Measurements from ENCODE around the gene AIFM3. TPM values are rescaled to one million over a fixed set of nuclear protein-coding genes. Genes with fewer than 3 reads are reported as not detected.
"Not testable (repeated sequence)": the region's sequence is repeated elsewhere in the genome, so short reads cannot be mapped to it uniquely, and the experiment has no call there.

AIFM3 gene
- total RNA-seq, 3 donors from 2014 or later: 1.6 to 3.3 (median 2.2) TPM

DNA sequence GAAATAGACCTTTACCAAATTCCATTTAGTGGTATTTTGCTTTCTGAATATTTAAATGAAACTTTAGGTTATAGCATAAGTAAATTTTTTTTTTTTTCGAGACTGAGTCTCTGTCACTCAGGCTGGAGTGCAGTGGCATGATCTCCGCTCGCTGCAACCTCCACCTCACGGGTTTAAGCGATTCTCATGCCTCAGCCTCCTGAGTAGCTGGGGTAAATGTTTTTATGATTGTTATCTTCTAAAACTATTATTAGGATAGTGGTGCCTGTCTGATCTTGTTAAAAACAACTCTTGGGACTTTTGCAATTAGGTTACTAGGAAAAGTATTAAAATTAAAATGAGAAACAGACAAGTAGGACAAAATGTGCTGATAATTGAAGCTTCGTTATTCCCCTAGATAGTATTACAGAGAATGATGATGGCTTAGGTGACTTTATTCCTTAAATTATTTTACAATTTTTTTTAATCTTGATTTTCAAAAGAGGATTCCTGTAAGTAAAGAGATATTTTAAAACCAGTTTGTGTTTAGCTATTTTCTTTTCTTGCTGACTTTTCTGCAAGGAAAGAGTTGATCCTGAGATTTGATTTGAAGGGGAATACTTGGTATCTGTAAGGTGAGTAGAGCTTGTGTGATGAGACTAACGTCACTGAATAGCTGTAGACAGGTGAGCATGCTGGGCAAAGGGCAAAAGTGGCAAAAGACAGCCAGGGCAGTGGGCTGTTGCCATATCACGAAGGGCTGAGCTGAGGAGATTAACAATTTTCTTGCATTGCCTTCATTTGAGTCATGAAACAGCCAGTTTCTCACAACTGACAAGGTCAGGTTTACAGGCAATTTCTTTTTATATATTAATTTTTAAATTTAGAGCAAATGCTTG, 29.0 kb upstream of the AIFM3 start:
- no peak for DNase-seq (ENCODE audit: low spot score in 2 of 2)
- no peaks in the 10 kb centered on the region for H3K36me3 ChIP-seq
- H3K4me1 ChIP-seq: peaks cover 0 to 3% of the 10 kb centered on the region in 2 donors
- intact Hi-C loops (cut with DNase I; ENCODE audit: low total_unique reads): no loop called here
- TF ChIP-seq POLR2AphosphoS5 (IDR thresholded peaks at IDR 0.05) (no peak), POLR2A (IDR thresholded peaks at IDR 0.05) (no peak)
- TF ChIP-seq, protein P1, sequence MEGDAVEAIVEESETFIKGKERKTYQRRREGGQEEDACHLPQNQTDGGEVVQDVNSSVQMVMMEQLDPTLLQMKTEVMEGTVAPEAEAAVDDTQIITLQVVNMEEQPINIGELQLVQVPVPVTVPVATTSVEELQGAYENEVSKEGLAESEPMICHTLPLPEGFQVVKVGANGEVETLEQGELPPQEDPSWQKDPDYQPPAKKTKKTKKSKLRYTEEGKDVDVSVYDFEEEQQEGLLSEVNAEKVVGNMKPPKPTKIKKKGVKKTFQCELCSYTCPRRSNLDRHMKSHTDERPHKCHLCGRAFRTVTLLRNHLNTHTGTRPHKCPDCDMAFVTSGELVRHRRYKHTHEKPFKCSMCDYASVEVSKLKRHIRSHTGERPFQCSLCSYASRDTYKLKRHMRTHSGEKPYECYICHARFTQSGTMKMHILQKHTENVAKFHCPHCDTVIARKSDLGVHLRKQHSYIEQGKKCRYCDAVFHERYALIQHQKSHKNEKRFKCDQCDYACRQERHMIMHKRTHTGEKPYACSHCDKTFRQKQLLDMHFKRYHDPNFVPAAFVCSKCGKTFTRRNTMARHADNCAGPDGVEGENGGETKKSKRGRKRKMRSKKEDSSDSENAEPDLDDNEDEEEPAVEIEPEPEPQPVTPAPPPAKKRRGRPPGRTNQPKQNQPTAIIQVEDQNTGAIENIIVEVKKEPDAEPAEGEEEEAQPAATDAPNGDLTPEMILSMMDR (IDR thresholded peaks at IDR 0.05): no peak
- no peak overlapping the region for H3K4me3 ChIP-seq
- no peaks in the 10 kb centered on the region for H3K9me3 ChIP-seq
- H3K27me3 ChIP-seq: no peaks in the 10 kb centered on the region
- peak overlapping the region; percentile 66 to 68 for H3K27ac ChIP-seq

DNA sequence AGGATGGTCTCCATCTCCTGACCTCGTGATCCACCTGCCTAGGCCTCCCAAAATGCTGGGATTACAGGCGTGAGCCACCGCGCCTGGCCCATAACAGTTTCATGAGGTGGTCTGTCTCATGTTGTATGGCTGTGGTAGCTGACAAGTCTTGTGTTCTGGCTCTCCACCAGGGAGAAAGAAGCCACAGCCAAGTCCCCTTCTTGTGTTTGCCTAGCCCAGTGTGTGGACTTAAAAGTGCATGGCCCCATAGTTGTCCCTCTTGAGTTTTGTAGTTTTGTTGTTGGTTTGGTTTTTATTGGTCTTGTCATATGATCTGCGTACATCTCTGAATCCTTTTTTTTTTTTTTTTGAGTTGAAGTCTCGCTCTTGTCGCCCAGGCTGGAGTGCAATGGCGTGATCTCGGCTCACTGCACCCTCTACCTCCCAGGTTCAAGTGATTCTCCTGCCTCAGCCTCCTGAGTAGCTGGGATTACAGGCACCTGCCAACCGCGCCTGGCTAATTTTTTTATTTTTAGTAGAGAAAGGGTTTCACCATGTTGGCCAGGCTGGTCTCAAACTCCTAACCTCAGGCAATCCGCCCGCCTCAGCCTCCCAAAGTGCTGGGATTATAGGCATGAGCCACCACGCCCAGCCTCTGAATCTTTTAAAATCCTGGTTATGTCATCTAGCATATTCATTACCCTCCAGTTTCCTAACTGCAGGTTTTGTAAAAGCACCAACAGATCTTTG, 27.4 kb upstream of the AIFM3 start:
- peak overlapping the region in 1 of 2 donors; percentile 36 for H3K27ac ChIP-seq
- DNase-seq (ENCODE audit: low spot score in 2 of 2); H3K4me3 ChIP-seq; intact Hi-C loops (cut with DNase I; ENCODE audit: low total_unique reads); H3K9me3 ChIP-seq; H3K27me3 ChIP-seq; H3K36me3 ChIP-seq; H3K4me1 ChIP-seq: not testable (repeated sequence)

DNA sequence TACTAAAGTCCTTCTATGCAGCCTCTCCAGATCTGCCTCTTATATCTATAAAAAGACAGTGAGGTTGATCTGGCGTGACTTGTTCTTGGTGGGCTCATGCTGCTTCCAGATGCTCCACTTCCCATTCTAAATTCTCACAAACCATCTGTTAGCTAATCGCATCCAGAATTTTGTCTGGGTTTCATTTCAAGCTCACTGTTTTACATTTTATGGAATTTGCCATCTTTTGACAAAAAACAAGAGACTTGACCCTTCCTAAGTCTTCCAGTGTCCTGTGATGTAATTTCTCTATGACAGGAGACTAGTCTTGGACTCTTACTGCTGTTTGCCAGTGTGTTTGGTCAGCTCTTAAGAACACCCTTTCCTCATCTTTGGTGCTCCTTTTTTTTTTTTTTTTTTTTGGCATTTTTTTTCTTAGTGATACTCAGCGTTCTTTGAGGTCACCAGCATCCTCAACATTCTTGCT, 26.8 kb upstream of the AIFM3 start:
- no peak for DNase-seq (ENCODE audit: low spot score in 2 of 2)
- no peaks in the 10 kb centered on the region for H3K9me3 ChIP-seq
- H3K36me3 ChIP-seq: no peaks in the 10 kb centered on the region
- no peak overlapping the region for H3K4me3 ChIP-seq
- peaks cover 0 to 3% of the 10 kb centered on the region in 2 donors for H3K4me1 ChIP-seq
- no peaks in the 10 kb centered on the region for H3K27me3 ChIP-seq
- intact Hi-C loops (cut with DNase I; ENCODE audit: low total_unique reads): no loop called here
- TF ChIP-seq, protein P1 (IDR thresholded peaks at IDR 0.05): no peak
- TF ChIP-seq POLR2AphosphoS5 (IDR thresholded peaks at IDR 0.05): no peak
- no peak for TF ChIP-seq POLR2A (IDR thresholded peaks at IDR 0.05)
- peak overlapping the region in 1 of 2 donors; percentile 32 for H3K27ac ChIP-seq

DNA sequence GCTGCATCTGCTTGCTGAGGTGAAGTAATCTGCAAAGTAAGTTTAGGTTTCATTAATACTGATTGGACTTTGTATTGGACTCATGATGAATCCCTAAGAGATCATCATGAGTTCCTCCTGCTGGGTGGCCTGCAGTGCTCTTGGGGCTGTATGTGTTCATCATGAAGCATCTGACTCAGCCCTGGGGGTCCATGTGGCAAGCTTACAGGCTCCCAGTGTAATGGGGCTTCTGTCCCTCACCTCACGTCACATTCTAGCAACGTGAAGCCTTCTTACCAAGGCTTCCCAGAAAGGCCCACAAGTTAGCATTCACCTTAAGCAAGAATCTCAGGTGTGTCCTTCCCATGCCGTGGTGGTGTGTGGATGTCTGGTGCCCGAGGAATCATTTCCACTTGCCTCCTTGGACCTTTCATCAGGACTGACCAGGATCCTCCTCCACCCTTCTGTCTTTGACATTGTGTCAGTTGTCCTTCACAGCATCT, 26.1 kb upstream of the AIFM3 start:
- Histone ChIP-seq H3K27me3 (no peaks in the 10 kb centered on the region), H3K4me3 (no peak overlapping the region), H3K9me3 (no peaks in the 10 kb centered on the region), H3K27ac (peak overlapping the region in 1 of 2 donors; percentile 51), H3K4me1 (peaks cover 0 to 3% of the 10 kb centered on the region in 2 donors), H3K36me3 (no peaks in the 10 kb centered on the region)
- DNase-seq (ENCODE audit: low spot score in 2 of 2): no peak
- intact Hi-C loops (cut with DNase I; ENCODE audit: low total_unique reads): no loop called here
- TF ChIP-seq, protein P1 (IDR thresholded peaks at IDR 0.05): no peak
- TF ChIP-seq POLR2A (IDR thresholded peaks at IDR 0.05): no peak
- no peak for TF ChIP-seq POLR2AphosphoS5 (IDR thresholded peaks at IDR 0.05)

DNA sequence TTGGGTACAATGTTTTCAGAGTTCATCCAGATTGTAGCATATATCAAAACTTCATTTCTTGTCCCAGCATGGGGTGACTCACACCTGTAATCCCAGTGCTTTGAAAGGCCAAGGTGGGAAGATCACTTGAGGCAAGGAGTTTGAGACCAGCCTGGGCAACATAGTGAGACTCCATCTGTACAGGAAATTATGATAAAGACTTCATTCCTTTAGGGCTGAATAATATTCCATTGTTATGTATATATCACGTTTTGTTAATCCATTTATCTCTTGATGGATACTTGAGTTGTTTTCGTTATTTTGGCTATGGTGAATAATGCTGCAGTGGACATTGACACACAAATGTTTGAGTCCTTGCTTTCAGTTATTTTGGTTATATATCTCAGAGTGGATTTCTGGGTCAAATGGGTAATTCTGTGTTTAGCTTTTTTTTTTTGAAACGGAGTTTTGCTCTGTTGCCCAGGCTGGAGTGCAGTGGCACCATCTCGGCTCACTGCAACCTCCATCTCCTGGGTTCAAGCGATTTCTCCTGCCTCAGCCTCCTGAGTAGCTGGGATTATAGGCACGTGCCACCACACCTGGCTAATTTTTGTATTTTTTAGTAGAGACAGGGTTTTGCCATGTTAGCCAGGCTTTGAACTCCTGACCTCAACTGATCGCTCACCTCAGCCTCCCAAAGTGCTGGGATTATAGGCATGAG, 24.7 kb upstream of the AIFM3 start:
- H3K4me3 ChIP-seq; H3K27me3 ChIP-seq; H3K9me3 ChIP-seq; H3K36me3 ChIP-seq; intact Hi-C loops (cut with DNase I; ENCODE audit: low total_unique reads); DNase-seq (ENCODE audit: low spot score in 2 of 2); H3K27ac ChIP-seq; H3K4me1 ChIP-seq: not testable (repeated sequence)
